K562 (cell line): ENCODE results near the gene EYA4. TPM values are rescaled to one million over a fixed set of nuclear protein-coding genes. Genes with fewer than 3 reads are reported as not detected.

Experiments
- ATAC-seq: fragments of 200-7000 bp; cut with Tn5 transposase; 3 replicates; pipeline ENCODE4 v1.9.1; 2020; ENCODE audit warnings: moderate library complexity
- BruUV-seq: library from RNA; stranded (reverse); fragments of 400-500 nt; replicated peaks from 2 replicates; lab custom pipeline; 2021; lab: Mats Ljungman, UMichigan
- CTCF ChIA-PET: fragments of 300-600 bp; formaldehyde crosslinking; extraction: SDS; loops from one replicate; lab custom pipeline; 2021; ENCODE audit warnings: low intra/inter-chr PET ratio; lab: Yijun Ruan, JAX
- POLR2A ChIA-PET: fragments of 300-600, 350-650 bp; sonication (Branson Sonifier 250); formaldehyde crosslinking; extraction: SDS; loops from one replicate; lab custom pipeline; 2021; ENCODE audit warnings: antibody characterized with exemption, inconsistent platforms; lab: Yijun Ruan, JAX
- DNase-seq, 4 experiments: peaks; one replicate each; pipeline versions ENCODE4 v3.0.0 to v3.0.0-alpha.2; 2011 to 2018; ENCODE audit warnings: low spot score in 3 of 4, mixed read lengths in 3 of 4; ENCODE audit errors: extremely low read depth in 1 of 4
- FAIRE-seq: peaks from 2 replicates; lab custom pipeline; 2011; peaks lifted over from hg19 to GRCh38; lab: Jason Lieb, UNC
- H2AFZ ChIP-seq: 2 replicates; pipeline ENCODE4 v1.6.0; 2011; ENCODE audit warnings: low read depth, low read length, control low read depth, inconsistent platforms
- H3K27ac ChIP-seq: fragments of 200-600 bp; 3 replicates; pipeline ENCODE4 v1.8.0; 2011; ENCODE audit warnings: low read depth, mild to moderate bottlenecking, control low read depth, inconsistent platforms, low read length, moderate library complexity, mixed read lengths; ENCODE audit errors: extremely low read depth
- H3K27me3 ChIP-seq, 2 experiments: fragments of 300-600 bp in 1 of 2; 2 replicates in 1 of 2; 3 replicates in 1 of 2; pipeline versions ENCODE4 v1.6.0 to v1.8.0; 2011; ENCODE audit warnings: inconsistent platforms in 2 of 2, low read length in 2 of 2, mild to moderate bottlenecking in 1 of 2, mixed read lengths in 1 of 2, moderate library complexity in 1 of 2; ENCODE audit not compliant: control insufficient read depth in 2 of 2, insufficient read depth in 2 of 2
- H3K36me3 ChIP-seq: fragments of 300-600 bp; 3 replicates; pipeline ENCODE4 v1.8.0; 2011; ENCODE audit warnings: mild to moderate bottlenecking, low read length, inconsistent platforms; ENCODE audit not compliant: control insufficient read depth, insufficient read depth
- H3K4me1 ChIP-seq, 2 experiments: fragments of 200-600 bp in 1 of 2; replicated peaks in 1 of 2; 2 replicates in 1 of 2; 3 replicates in 1 of 2; pipeline versions ENCODE4 v1.5.1 to v1.8.0; 2011; ENCODE audit warnings: inconsistent platforms in 2 of 2, low read length in 2 of 2, mild to moderate bottlenecking in 1 of 2, mixed read lengths in 1 of 2, moderate library complexity in 1 of 2; ENCODE audit not compliant: control insufficient read depth in 2 of 2, insufficient read depth in 2 of 2
- H3K4me2 ChIP-seq: 2 replicates; pipeline ENCODE4 v1.6.1; 2011; ENCODE audit warnings: low read length, control low read depth, inconsistent platforms, mixed read lengths; ENCODE audit not compliant: insufficient read depth
- H3K4me3 ChIP-seq: fragments of 200-600 bp; sonication (generic), shearing (Covaris generic); 2 replicates; pipeline ENCODE4 v1.5.1; 2016; ENCODE audit warnings: control low read depth, inconsistent platforms
- H3K79me2 ChIP-seq: fragments of 200-600 bp; 3 replicates; pipeline ENCODE4 v1.8.0; 2011; ENCODE audit warnings: low read length, inconsistent platforms; ENCODE audit not compliant: control insufficient read depth, insufficient read depth
- H3K9ac ChIP-seq, 2 experiments: 2 replicates each; pipeline versions ENCODE4 v1.6.0 to v1.6.1; 2011; ENCODE audit warnings: low read depth in 2 of 2, low read length in 2 of 2, control low read depth in 1 of 2, inconsistent platforms in 1 of 2, mild to moderate bottlenecking in 1 of 2, mixed read lengths in 1 of 2; ENCODE audit not compliant: insufficient read depth in 1 of 2
- H3K9me1 ChIP-seq: one replicate; pipeline ENCODE4 v1.6.0; 2011; ENCODE audit warnings: inconsistent platforms, mild to moderate bottlenecking, low read length, moderate library complexity; ENCODE audit not compliant: control insufficient read depth, insufficient read depth
- H3K9me3 ChIP-seq: replicated peaks from 2 replicates; pipeline ENCODE4 v1.5.1; 2011; ENCODE audit warnings: low read depth, low read length, inconsistent platforms; ENCODE audit not compliant: control insufficient read depth, insufficient read depth
- H4K20me1 ChIP-seq: replicated peaks from 2 replicates; pipeline ENCODE4 v1.6.1; 2011; ENCODE audit warnings: low read length, inconsistent platforms, mixed read lengths; ENCODE audit not compliant: control insufficient read depth, insufficient read depth
- CC2D1A ChIP-seq: fragments of 450-650 bp; IDR thresholded peaks from 2 replicates; pipeline ENCODE4 v1.6.1; 2017; ENCODE audit warnings: mild to moderate bottlenecking
- FOXA1 ChIP-seq: fragments of 450-650 bp; IDR thresholded peaks from 2 replicates; pipeline ENCODE4 v1.6.1; 2016; ENCODE audit warnings: mild to moderate bottlenecking, borderline replicate concordance
- HOMEZ ChIP-seq: fragments of 250-450 bp; sonication (Bioruptor Pico); IDR thresholded peaks from 2 replicates; pipeline ENCODE4 v1.4.0; 2020; ENCODE audit warnings: mild to moderate bottlenecking, moderate library complexity
- HSF4 ChIP-seq: fragments of 250-450 bp; sonication (Bioruptor Pico); IDR thresholded peaks from 2 replicates; pipeline ENCODE4 v2.1.2; 2022; ENCODE audit warnings: mild to moderate bottlenecking, moderate library complexity, borderline replicate concordance
- JUN ChIP-seq, 2 experiments: sonication (generic) in 1 of 2; formaldehyde crosslinking in 1 of 2; IDR thresholded peaks; 2 replicates each; pipeline versions ENCODE4 v1.6.1 to v1.8.0; 2012 to 2022; ENCODE audit warnings: borderline replicate concordance in 2 of 2, mild to moderate bottlenecking in 2 of 2, improper control_type of control experiment in 1 of 2, low read depth in 1 of 2, low read length in 1 of 2, missing genetic modification reagents in 1 of 2
- L3MBTL2 ChIP-seq: fragments of 450-650 bp; IDR thresholded peaks from 2 replicates; pipeline ENCODE4 v1.6.1; 2016; ENCODE audit warnings: mild to moderate bottlenecking, moderate library complexity
- MEF2D ChIP-seq: conservative IDR thresholded peaks from 2 replicates; pipeline ENCODE4 v1.6.1; 2016; ENCODE audit warnings: low read depth, missing genetic modification characterization, missing compliant biosample characterization
- MYC ChIP-seq, 2 experiments: fragments of 250-450 bp in 1 of 2; sonication (Bioruptor Pico) in 1 of 2; IDR thresholded peaks; 2 replicates each; pipeline versions ENCODE4 v1.5.1 to v1.6.1; 2012 to 2021; ENCODE audit warnings: low read depth in 2 of 2, borderline replicate concordance in 1 of 2, improper control_type of control experiment in 1 of 2, low read length in 1 of 2, mild to moderate bottlenecking in 1 of 2, moderate library complexity in 1 of 2
- NFATC3 ChIP-seq: fragments of 450-650 bp; IDR thresholded peaks from 2 replicates; pipeline ENCODE4 v1.6.1; 2017; ENCODE audit warnings: mild to moderate bottlenecking
- PRMT5 ChIP-seq: sonication (generic); formaldehyde crosslinking; IDR thresholded peaks from 2 replicates; pipeline ENCODE4 v1.5.0; 2020; ENCODE audit warnings: missing genetic modification reagents
- STAT6 ChIP-seq: sonication (generic); formaldehyde crosslinking; IDR thresholded peaks from 2 replicates; pipeline ENCODE4 v1.8.1; 2023; ENCODE audit warnings: mild to moderate bottlenecking, missing genetic modification reagents
- TCF3 ChIP-seq: sonication (generic); formaldehyde crosslinking; IDR thresholded peaks from 2 replicates; pipeline ENCODE4 v1.4.0; 2020; ENCODE audit warnings: mild to moderate bottlenecking, missing genetic modification reagents
- ZHX1 ChIP-seq: fragments of 150-350 bp; conservative IDR thresholded peaks from 2 replicates; pipeline ENCODE4 v1.6.1; 2014; ENCODE audit warnings: low read length
- ZNF212 ChIP-seq: fragments of 450-650 bp; formaldehyde crosslinking; IDR thresholded peaks from 2 replicates; pipeline ENCODE4 v1.4.0; 2020; ENCODE audit warnings: mild to moderate bottlenecking
- WGBS: fragments of 100-300 bp; shearing (Covaris generic); methylation state at CpG from one replicate; pipeline ENCODE4 v1.1.6; 2016; ENCODE audit warnings: low coverage, mixed read lengths; ENCODE audit not compliant: insufficient coverage; ENCODE audit errors: missing lambda C conversion rate; 5-methylcytosine and 5-hydroxymethylcytosine counted together
- in situ Hi-C: fragments of 300-500 bp; cut with MboI; formaldehyde crosslinking; loops from 4 replicates; pipeline ENCODE4 v1.15.0; 2018; ENCODE audit warnings: inconsistent platforms, mixed read lengths
- intact Hi-C: fragments of 100-400 bp; cut with micrococcal nuclease; formaldehyde crosslinking; loops from 2 replicates; pipeline ENCODE4 v1.14.2; 2022
- polyA plus RNA-seq, 8 experiments: library from polyadenylated mRNA; depleted of rRNA in 4 of 8; stranded (reverse) in 5 of 8; unstranded in 3 of 8; fragments of >200 nt; fragmentation: Nextera tagmentation in 2 of 8; fragmentation: Illumina TruSeq in 1 of 8; extraction: Ambion mirVana in 2 of 8; extraction: Trizol in 1 of 8; gene quantifications; 2 replicates each; pipeline versions ENCODE4 v1.2.1 to v1.2.3, GENCODE V29; 2011 to 2014; ENCODE audit warnings: inconsistent platforms in 1 of 8, missing spikeins in 1 of 8
- total RNA-seq, 7 experiments: library from RNA; depleted of rRNA in 6 of 7; stranded (reverse); fragments of >200 nt in 6 of 7; fragmentation: Illumina TruSeq in 2 of 7; extraction: Trizol in 2 of 7; gene quantifications; 2 replicates each; pipeline versions ENCODE4 v1.2.1 to v1.2.3, GENCODE V29; 2011 to 2021; ENCODE audit warnings: low replicate concordance in 1 of 7

EYA4 gene
- total and polyA plus RNA-seq, 9 of the 15 experiments (the other 6 are each of a cell fraction or from before 2014, with no cell fraction given): 0.03 to 0.04 TPM; not detected in 7

GRCh38 chr6:133415262-133415661 is 174.1 kb downstream of the EYA4 start (continued):
- TF ChIP-seq ZHX1: no peak
- no peak for TF ChIP-seq MEF2D (tag)
- no peak for TF ChIP-seq NFATC3
- no peak for TF ChIP-seq MYC (IDR thresholded peaks at IDR 0.05; ENCODE audit: low read depth, low read length)
- TF ChIP-seq MYC (CRISPR knock-in tag; IDR thresholded peaks at IDR 0.05; ENCODE audit: borderline replicate concordance, low read depth): no peak
- no peak for TF ChIP-seq L3MBTL2
- TF ChIP-seq, all 486 proteins: peak for 0

GRCh38 chr6:133418108-133418507 is 177.0 kb downstream of the EYA4 start:
- in situ Hi-C loops: no loop called here
- H3K4me1 ChIP-seq: no peaks in the 10 kb centered on the region
- H3K27ac ChIP-seq: no peak overlapping the region
- H3K9me3 ChIP-seq: no peaks in the 10 kb centered on the region
- WGBS: 0% methylated on average over 2 of the region's 2 CpGs
- H3K27me3 ChIP-seq: no peaks in the 10 kb centered on the region
- no peaks in the 10 kb centered on the region for H4K20me1 ChIP-seq
- H3K9me1 ChIP-seq: no peaks in the 10 kb centered on the region
- no TSS peak for BruUV-seq
- ATAC-seq: no peak
- POLR2A ChIA-PET: no interaction called here
- no peaks in the 10 kb centered on the region for H3K36me3 ChIP-seq
- intact Hi-C loops: no loop called here
- H3K9ac ChIP-seq: no peak overlapping the region
- FAIRE-seq: no peak
- no peak for DNase-seq
- H3K79me2 ChIP-seq: no peaks in the 10 kb centered on the region
- CTCF ChIA-PET: no interaction called here
- no peak overlapping the region for H2AFZ ChIP-seq
- no peak overlapping the region for H3K4me3 ChIP-seq
- H3K4me2 ChIP-seq: no peak overlapping the region
- TF ChIP-seq CC2D1A: no peak
- no peak for TF ChIP-seq FOXA1
- no peak for TF ChIP-seq PRMT5
- TF ChIP-seq ZNF212: no peak
- no peak for TF ChIP-seq STAT6 (CRISPR knock-in tag)
- TF ChIP-seq JUN (IDR thresholded peaks at IDR 0.05; ENCODE audit: borderline replicate concordance, low read depth, low read length): no peak
- no peak for TF ChIP-seq JUN (CRISPR knock-in tag; IDR thresholded peaks at IDR 0.05; ENCODE audit: borderline replicate concordance)
- TF ChIP-seq HSF4 (CRISPR knock-in tag): no peak
- no peak for TF ChIP-seq TCF3 (CRISPR knock-in tag)
- TF ChIP-seq HOMEZ (CRISPR knock-in tag): no peak
